SK-N-MC (cell line): ENCODE measurements around the gene TAS2R60.

Experiments
- EZH2 ChIP-seq: fragments of 200-600 bp; sonication (generic); IDR thresholded peaks from one replicate; pipeline ENCODE4 v1.6.1; 2017; ENCODE audit warnings: antibody characterized with exemption
- POLR2AphosphoS5 ChIP-seq: IDR thresholded peaks from 2 replicates; pipeline ENCODE4 v1.6.1; 2012; ENCODE audit warnings: mild to moderate bottlenecking, low read depth, low read length, borderline replicate concordance

- TF ChIP-seq EZH2 (no peak), POLR2AphosphoS5 (no peak)
These were observed 37.3 kb upstream of the TAS2R60 start for GRCh38 chr7:143406002-143406357.
